Medulla oblongata (tissue), 1 donor: ENCODE measurements around the gene SLC18A3.

ENCODE experiments used
- DNase-seq: peaks from one replicate; pipeline ENCODE4 v3.0.0-alpha.2; 2015; ENCODE audit errors: extremely low spot score

SLC18A3 gene

GRCh38 chr10:49651039-49651835, 41.1 kb downstream of the SLC18A3 start:
- no peak for DNase-seq

DNA sequence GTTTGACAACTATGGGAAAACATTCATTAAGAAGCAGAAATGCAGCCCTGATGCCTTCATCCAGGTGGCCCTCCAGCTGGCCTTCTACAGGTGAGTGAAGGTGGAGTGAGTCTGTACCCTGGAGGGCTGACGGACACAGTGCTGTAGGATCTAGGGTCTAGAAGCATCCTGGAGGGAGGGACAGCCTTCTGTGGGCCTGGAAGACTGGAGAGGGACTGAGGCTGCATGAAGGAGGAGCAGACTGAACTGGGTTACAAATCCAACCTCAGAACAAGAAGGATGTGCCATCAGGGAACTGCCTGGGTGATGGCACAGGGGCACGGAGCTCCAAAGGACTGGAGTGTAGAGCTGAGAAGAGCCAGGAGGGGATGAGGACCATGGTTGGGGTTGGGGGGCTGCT, 41.8 kb downstream of the SLC18A3 start:
- DNase-seq = no peak

DNA sequence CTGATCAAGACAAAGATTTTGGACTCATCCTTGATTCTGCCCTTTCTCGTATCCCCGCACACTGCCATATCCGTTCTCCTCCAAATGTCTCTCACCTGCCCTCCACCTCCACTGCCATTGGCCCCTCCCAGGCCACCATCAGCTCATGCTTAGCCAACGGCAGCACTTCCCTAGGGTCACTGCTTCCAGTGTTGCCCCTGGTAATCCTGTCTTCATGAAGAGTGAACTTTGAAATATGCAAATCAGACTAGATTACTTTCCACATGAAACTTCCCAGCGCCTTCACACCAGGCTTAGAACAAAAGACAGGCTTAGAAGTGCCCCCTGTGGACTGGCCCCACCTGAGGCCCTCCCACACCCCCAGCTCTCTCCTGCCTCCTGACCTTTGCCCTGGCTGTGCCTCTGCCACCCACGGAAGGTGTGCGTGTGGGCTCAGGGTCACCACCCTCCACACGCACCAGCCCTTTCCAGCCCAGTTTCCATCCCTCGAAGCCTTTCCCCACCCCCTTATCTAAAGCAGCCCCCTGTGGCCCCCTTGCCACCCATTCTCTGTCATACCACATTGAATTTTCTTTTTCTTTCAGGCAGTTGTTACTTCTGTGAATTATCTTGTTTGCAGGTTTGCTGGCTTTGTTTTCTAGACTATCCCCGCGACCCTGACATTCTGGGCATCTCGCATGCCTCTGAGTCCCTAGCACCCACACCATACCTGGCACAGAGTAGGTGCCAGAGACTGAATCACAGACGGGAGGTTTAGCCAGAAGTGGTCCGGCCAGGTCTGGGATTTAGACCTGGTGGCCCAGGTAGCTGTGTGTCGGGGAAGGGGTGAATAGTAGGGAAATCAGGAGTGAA, 42.5 kb downstream of the SLC18A3 start:
- no peak for DNase-seq

DNA sequence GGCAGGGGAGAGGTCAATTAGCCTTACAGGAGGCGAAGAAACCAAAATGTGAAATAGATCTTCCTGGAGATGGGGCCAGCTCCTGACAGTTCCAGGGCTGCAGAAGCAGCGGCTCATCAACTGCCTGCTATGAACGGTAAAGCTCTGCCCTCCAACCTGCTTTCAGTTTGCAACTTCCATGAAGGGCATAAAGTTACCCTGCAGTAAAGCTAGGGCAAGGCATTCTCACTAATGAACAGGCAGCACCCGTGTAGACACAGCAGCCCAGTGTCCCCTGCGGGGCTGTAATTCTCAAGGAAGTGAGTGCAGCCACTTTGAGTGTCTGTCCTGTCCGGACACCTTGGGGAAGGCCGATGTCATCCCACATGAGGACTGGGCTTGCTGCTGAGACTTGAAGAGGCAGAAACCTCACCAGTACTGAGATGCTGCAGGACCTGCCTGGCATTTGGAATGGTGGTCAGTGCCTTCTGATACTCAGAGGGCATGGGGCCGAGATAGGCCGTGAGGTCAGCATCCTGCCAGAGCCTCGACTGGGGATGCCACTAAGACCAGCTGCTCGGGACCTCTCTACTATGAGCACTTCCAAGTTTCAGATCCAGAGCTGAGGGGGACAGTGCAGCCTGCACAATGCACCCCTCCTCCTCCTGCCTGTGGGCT, 43.3 kb downstream of the SLC18A3 start:
- DNase-seq = no peak

GRCh38 chr10:49654036-49654693, 44.1 kb downstream of the SLC18A3 start:
- no peak for DNase-seq

DNA sequence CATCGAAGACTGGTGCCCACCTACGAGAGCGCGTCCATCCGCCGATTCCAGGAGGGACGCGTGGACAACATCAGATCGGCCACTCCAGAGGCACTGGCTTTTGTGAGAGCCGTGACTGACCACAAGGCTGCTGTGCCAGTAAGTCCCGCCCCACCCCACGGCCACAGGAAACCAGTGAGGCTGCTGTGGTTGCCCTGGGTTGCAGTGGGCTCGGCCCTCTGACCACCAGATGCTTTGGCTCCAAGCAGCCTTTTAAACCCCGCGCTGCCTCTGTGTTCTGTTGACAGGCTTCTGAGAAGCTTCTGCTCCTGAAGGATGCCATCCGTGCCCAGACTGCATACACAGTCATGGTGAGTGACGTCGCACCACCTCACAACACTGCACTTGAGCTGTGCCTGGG, 45.0 kb downstream of the SLC18A3 start:
- no peak for DNase-seq

DNA sequence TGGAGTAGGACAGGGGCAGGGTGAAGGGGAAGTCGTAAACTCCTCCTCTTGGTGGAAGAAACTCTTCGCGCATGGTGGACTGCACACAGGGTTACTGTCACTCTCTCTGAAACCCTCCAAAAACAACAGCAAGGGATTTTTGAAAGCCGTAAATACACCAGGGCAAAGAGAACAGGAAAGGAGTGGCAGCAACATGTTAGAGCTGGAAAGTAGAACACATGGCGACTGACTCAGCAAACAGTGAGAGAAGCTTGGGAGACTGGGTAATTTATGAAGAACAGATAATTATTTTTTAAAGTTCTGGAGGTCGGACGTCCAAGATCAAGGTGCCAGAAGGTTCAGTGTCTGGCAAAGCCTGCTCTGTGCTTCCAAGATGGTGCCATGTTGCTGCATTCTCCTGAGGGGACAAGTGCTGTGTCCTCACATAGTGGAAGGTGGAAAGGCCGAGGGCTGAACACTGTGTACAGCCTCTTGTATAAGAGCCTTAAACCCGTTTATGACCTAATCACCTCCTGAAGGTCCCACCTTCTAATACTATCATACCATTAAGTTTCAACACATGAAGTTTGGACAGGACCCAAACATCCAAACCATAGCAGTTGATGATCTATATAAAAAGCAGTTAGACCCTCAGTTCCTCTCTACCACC, 46.9 kb downstream of the SLC18A3 start:
- no peak for DNase-seq

GRCh38 chr10:49657606-49658005, 47.5 kb downstream of the SLC18A3 start:
- DNase-seq = no peak

DNA sequence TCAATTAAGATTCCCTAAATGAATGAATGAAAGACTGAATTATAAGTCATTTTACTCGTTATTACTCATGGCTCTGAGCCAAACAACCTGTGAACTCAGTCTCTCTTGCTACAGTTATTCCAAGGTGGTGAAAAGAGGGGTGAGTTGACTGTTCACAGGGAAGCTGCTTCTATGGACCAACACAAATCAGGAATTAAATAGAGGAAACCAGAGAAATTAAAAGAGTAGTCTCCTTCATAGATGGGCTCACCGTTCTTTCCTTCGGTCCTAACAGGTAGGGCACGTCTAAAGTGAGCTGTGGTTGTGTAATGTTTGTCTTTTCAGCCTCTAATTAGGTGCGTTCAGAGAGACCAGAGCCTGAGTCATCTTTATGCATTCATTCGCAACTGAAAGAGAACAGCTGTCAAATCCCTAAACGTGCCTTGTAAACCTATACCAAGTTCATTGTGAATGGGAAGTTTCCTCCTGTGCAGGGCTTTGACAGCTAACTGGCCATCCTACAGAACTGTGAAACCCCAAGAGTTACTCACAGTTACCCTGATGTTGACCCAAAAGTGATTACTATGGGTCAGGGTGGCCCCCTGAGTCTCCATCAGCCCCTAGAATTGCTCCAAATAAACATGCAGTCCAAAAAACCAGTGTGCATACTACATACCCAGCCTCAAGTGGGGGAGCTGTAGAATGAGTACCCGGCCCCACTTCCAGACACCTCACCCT, 51.2 kb downstream of the SLC18A3 start:
- no peak for DNase-seq
